ENCODE data around the gene COL18A1.

Gene COL18A1

GRCh38 chr21:45414396-45415187 lies 9.6 kb downstream of the COL18A1 start:
- H3K4me3 ChIP-seq (ENCODE audit: low read depth in 1 of 2, low read length in 2 of 2) = no peak overlapping the region
- no peak overlapping the region for H3K9ac ChIP-seq (ENCODE audit: low read length)
- no peaks in the 10 kb centered on the region for H3K9me3 ChIP-seq (ENCODE audit: low read length)
- no peak overlapping the region for H3K27ac ChIP-seq (ENCODE audit: low read depth, low read length)
- H3K36me3 ChIP-seq (ENCODE audit: insufficient read depth, low read length) = no peaks in the 10 kb centered on the region
- H3K4me1 ChIP-seq (ENCODE audit: insufficient read depth, low read length) = no peaks in the 10 kb centered on the region
- H3K27me3 ChIP-seq (ENCODE audit: control insufficient read depth in 1 of 2, insufficient read depth in 2 of 2, low read length in 2 of 2) = no peaks in the 10 kb centered on the region

- no peaks in the 10 kb centered on the region for H3K4me1 ChIP-seq (ENCODE audit: insufficient read depth, low read length)
- no peak overlapping the region for H3K27ac ChIP-seq (ENCODE audit: low read depth, low read length)
- no peaks in the 10 kb centered on the region for H3K27me3 ChIP-seq (ENCODE audit: control insufficient read depth in 1 of 2, insufficient read depth in 2 of 2, low read length in 2 of 2)
- no peaks in the 10 kb centered on the region for H3K9me3 ChIP-seq (ENCODE audit: low read length)
- H3K36me3 ChIP-seq (ENCODE audit: insufficient read depth, low read length) = no peaks in the 10 kb centered on the region
- no peak overlapping the region for H3K9ac ChIP-seq (ENCODE audit: low read length)
- H3K4me3 ChIP-seq (ENCODE audit: low read depth in 1 of 2, low read length in 2 of 2) = no peak overlapping the region
Measured at GRCh38 chr21:45415188-45415942, 10.4 kb downstream of the COL18A1 start.

GRCh38 chr21:45415943-45416611 lies 11.1 kb downstream of the COL18A1 start:
- H3K36me3 ChIP-seq (ENCODE audit: insufficient read depth, low read length) = no peaks in the 10 kb centered on the region
- no peak overlapping the region for H3K27ac ChIP-seq (ENCODE audit: low read depth, low read length)
- H3K9ac ChIP-seq (ENCODE audit: low read length) = no peak overlapping the region
- no peaks in the 10 kb centered on the region for H3K9me3 ChIP-seq (ENCODE audit: low read length)
- H3K27me3 ChIP-seq (ENCODE audit: control insufficient read depth in 1 of 2, insufficient read depth in 2 of 2, low read length in 2 of 2) = no peaks in the 10 kb centered on the region
- H3K4me1 ChIP-seq (ENCODE audit: insufficient read depth, low read length) = no peaks in the 10 kb centered on the region
- no peak overlapping the region for H3K4me3 ChIP-seq (ENCODE audit: low read depth in 1 of 2, low read length in 2 of 2)

DNA sequence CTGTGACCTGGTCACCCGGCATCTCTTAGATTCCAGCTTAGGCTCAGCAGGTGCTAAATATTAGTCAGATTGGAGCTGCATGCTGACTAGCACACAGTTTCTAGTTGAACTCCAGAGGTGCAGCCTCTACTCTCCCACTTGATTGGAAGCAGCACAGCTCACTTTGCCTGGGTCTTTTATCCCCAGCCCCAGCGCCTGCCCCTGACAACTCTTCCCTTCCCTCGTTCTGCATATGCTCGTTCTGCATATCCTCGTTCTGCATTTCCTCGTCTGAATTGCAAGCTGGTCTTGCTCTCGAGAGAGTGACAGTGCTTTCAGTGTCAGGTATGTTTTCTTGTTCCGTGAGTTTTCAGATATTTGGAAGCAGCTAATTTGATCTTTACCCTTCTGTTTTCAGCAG lies 11.7 kb downstream of the COL18A1 start:
- Histone ChIP-seq H3K27ac (ENCODE audit: low read depth, low read length) (no peak overlapping the region), H3K4me1 (ENCODE audit: insufficient read depth, low read length) (no peaks in the 10 kb centered on the region), H3K9me3 (ENCODE audit: low read length) (no peaks in the 10 kb centered on the region), H3K27me3 (ENCODE audit: control insufficient read depth in 1 of 2, insufficient read depth in 2 of 2, low read length in 2 of 2) (no peaks in the 10 kb centered on the region), H3K4me3 (ENCODE audit: low read depth in 1 of 2, low read length in 2 of 2) (no peak overlapping the region), H3K9ac (ENCODE audit: low read length) (no peak overlapping the region), H3K36me3 (ENCODE audit: insufficient read depth, low read length) (no peaks in the 10 kb centered on the region)

DNA sequence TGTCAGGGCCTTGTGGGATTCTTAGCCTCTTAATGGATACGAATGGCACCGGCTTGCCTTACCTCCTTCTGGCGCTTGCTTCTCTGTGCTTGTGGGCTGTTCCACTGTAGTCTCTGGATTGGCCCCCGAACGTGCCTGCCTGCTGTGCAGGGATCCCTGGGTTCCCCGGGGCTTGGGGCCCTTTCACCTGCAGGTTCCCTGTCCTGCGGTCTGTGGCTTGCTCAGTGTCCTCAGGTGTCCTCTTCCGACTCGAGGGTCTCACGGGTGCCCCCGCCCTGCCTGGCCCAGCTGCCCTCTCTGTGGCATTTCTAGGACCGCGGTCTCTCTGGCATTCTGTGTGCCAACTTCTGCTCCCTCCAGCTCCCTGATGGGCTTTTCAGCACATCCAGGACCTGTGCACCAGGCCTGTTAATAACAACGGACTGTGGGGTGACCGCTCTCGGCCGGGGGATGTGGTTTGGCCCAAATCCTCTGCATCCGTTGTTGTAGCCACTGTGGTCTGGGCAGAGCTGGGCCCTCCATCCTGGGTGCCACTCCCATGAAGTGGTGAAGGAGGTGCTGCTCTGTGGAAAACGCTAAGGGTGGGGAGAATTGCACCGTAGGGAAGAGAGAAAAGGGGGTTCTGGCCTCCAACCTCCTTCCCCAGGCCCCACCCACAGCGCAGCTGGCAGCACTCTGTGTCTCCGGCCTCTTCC lies 12.4 kb downstream of the COL18A1 start:
- H3K9ac ChIP-seq (ENCODE audit: low read length) = no peak overlapping the region
- H3K27me3 ChIP-seq (ENCODE audit: control insufficient read depth in 1 of 2, insufficient read depth in 2 of 2, low read length in 2 of 2) = no peaks in the 10 kb centered on the region
- no peaks in the 10 kb centered on the region for H3K36me3 ChIP-seq (ENCODE audit: insufficient read depth, low read length)
- H3K4me1 ChIP-seq (ENCODE audit: insufficient read depth, low read length) = no peaks in the 10 kb centered on the region
- H3K9me3 ChIP-seq (ENCODE audit: low read length) = no peaks in the 10 kb centered on the region
- no peak overlapping the region for H3K27ac ChIP-seq (ENCODE audit: low read depth, low read length)
- no peak overlapping the region for H3K4me3 ChIP-seq (ENCODE audit: low read depth in 1 of 2, low read length in 2 of 2)

GRCh38 chr21:45417951-45418300 lies 13.0 kb downstream of the COL18A1 start:
- H3K9me3 ChIP-seq (ENCODE audit: low read length) = no peaks in the 10 kb centered on the region
- no peaks in the 10 kb centered on the region for H3K4me1 ChIP-seq (ENCODE audit: insufficient read depth, low read length)
- H3K27ac ChIP-seq (ENCODE audit: low read depth, low read length) = no peak overlapping the region
- H3K36me3 ChIP-seq (ENCODE audit: insufficient read depth, low read length) = no peaks in the 10 kb centered on the region
- no peaks in the 10 kb centered on the region for H3K27me3 ChIP-seq (ENCODE audit: control insufficient read depth in 1 of 2, insufficient read depth in 2 of 2, low read length in 2 of 2)
- H3K9ac ChIP-seq (ENCODE audit: low read length) = no peak overlapping the region
- H3K4me3 ChIP-seq (ENCODE audit: low read depth in 1 of 2, low read length in 2 of 2) = no peak overlapping the region

DNA sequence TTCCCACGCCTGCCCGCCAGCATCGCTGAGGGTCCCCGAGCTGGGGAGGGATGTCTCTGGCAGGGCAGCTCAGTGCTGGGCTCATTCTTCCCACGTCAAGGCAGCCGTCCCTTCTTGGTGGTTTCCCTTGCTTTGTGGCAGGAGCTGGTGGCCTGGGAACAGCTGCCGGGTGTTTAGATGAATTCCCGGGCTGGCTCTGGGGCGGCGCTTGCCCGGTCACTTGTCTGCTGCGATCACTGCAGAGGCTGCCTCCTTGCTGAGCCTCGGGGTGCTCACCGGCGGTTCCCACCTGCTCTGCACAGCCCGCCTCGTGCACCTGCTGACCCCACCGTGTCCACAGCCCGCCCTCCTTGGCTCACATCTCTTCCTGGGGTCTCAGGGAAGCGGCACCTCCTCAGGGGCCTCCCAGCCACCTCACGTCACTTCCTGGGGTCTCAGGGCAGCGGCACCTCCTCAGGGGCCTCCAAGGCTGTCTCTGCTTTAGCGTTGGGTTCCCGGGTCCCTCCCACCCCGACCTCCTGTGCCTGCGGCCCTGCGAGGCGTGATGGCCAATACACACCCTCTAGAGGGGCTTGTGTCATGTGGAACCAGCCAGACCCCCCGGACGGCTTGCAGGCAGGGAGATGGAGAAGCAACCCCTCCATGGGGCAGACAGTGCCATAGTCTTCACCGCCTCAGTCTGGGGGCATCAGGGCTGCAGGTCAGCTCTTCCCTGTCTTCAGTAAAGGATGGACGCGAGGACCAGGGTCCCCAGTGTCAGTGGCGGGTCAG lies 13.5 kb downstream of the COL18A1 start:
- Histone ChIP-seq H3K27me3 (ENCODE audit: control insufficient read depth in 1 of 2, insufficient read depth in 2 of 2, low read length in 2 of 2) (no peaks in the 10 kb centered on the region), H3K4me3 (ENCODE audit: low read depth in 1 of 2, low read length in 2 of 2) (no peak overlapping the region), H3K4me1 (ENCODE audit: insufficient read depth, low read length) (no peaks in the 10 kb centered on the region), H3K36me3 (ENCODE audit: insufficient read depth, low read length) (no peaks in the 10 kb centered on the region), H3K9me3 (ENCODE audit: low read length) (no peaks in the 10 kb centered on the region), H3K27ac (ENCODE audit: low read depth, low read length) (no peak overlapping the region), H3K9ac (ENCODE audit: low read length) (no peak overlapping the region)

- H3K4me3 ChIP-seq (ENCODE audit: low read depth in 1 of 2, low read length in 2 of 2) = no peak overlapping the region
- H3K4me1 ChIP-seq (ENCODE audit: insufficient read depth, low read length) = no peaks in the 10 kb centered on the region
- H3K27me3 ChIP-seq (ENCODE audit: control insufficient read depth in 1 of 2, insufficient read depth in 2 of 2, low read length in 2 of 2) = no peaks in the 10 kb centered on the region
- no peak overlapping the region for H3K9ac ChIP-seq (ENCODE audit: low read length)
- no peak overlapping the region for H3K27ac ChIP-seq (ENCODE audit: low read depth, low read length)
- H3K36me3 ChIP-seq (ENCODE audit: insufficient read depth, low read length) = no peaks in the 10 kb centered on the region
- H3K9me3 ChIP-seq (ENCODE audit: low read length) = no peaks in the 10 kb centered on the region
Measured at GRCh38 chr21:45419162-45419561, 14.2 kb downstream of the COL18A1 start.

DNA sequence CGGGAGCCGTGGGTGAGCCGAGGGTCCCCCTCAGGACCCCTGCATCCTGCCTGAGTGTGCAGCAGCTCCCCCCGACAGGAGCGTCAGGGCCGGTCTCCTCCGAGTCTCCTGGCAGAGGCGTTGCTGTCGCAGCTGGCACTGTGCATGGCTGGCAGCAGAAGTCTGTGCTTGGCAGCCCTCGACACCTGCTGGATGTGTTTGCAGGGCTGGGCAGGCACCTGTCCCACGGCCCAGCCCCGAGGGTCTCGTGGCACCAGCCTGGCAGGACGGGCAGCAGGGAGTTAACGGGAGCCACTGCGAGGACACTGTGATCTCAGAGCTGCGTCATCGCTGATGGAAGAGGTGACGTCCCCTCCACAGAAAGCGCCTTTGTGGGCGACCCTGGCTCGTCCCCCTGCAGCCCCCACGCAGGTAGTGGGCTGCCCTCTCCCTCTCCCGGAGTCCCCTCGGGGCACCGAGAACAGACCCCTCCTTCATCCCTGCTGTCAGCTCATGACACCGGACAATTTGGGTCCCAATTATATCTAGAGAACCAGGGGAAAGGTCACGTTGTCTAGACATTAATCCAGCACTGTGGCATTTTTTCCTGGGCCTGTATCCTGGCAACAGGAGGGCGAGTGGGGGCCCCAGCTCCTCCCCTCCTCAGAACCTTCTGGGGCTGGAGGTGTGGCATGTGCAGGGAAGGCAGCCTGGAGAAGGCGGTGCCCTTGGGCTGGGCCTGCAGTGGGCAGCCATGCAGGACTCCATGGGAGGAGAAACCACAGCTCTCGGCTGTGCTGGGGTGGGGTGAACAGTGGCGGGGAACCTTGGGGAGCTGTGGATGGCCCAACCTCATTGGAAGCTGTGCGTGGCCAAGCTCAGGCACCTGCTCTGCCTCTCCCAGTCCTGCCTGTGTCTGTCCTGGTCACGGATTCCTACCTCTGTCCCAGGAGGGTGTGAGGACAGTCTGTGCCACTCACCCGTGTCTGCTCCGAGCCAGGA lies 15.4 kb downstream of the COL18A1 start:
- H3K27ac ChIP-seq (ENCODE audit: low read depth, low read length) = no peak overlapping the region

More for the DNA sequence above, 15.4 kb downstream of the COL18A1 start:
- Histone ChIP-seq H3K27me3 (ENCODE audit: control insufficient read depth in 1 of 2, insufficient read depth in 2 of 2, low read length in 2 of 2) (no peaks in the 10 kb centered on the region), H3K4me1 (ENCODE audit: insufficient read depth, low read length) (no peaks in the 10 kb centered on the region), H3K4me3 (ENCODE audit: low read depth in 1 of 2, low read length in 2 of 2) (no peak overlapping the region), H3K36me3 (ENCODE audit: insufficient read depth, low read length) (no peaks in the 10 kb centered on the region), H3K9me3 (ENCODE audit: low read length) (no peaks in the 10 kb centered on the region), H3K9ac (ENCODE audit: low read length) (no peak overlapping the region)
